Measurements from ENCODE around the gene PTK6. TPM values are rescaled to one million over a fixed set of nuclear protein-coding genes. Genes with fewer than 3 reads are reported as not detected.
A peak's percentile ranks its signal among the peaks of the same experiment; 100 is the strongest.

PTK6 gene
- total RNA-seq, 1 experiment from 2014 or later: 6.7 TPM

GRCh38 chr20:63501818-63502670 lies 35.1 kb downstream of the PTK6 start:
- Histone ChIP-seq H3K4me1 (ENCODE audit: control insufficient read depth in 1 of 2, insufficient read depth in 2 of 2, low read length in 2 of 2) (peaks cover 17 to 34% of the 10 kb centered on the region in 2 experiments), H3K4me3 (replicated peaks in 1 of 2; ENCODE audit: low read depth in 1 of 2, low read length in 2 of 2) (no peak overlapping the region), H3K4me2 (ENCODE audit: low read length) (peak overlapping the region; percentile 66), H3K9me3 (ENCODE audit: control insufficient read depth in 1 of 2, insufficient read depth in 1 of 2, low read depth in 1 of 2, low read length in 2 of 2) (no peaks in the 10 kb centered on the region; a peak in 1 of 4 replicates), H3K27ac (ENCODE audit: low read depth, low read length) (peak overlapping the region; percentile 20; the same call in 1 of the 2 replicates), H4K20me1 (ENCODE audit: insufficient read depth) (no peaks in the 10 kb centered on the region), H3K27me3 (ENCODE audit: insufficient read depth, low read length) (no peaks in the 10 kb centered on the region), H3K79me2 (ENCODE audit: insufficient read depth, low read length) (peaks cover 16% of the 10 kb centered on the region), H3K36me3 (ENCODE audit: control insufficient read depth in 1 of 2, insufficient read depth in 2 of 2, low read length in 2 of 2) (peaks cover 0 to under 1% of the 10 kb centered on the region in 2 experiments; a peak in 1 of 4 replicates), H2AFZ (ENCODE audit: low read depth, low read length, poor library complexity, severe bottlenecking) (peak overlapping the region; percentile 35), H3K9ac (ENCODE audit: low read length) (peak overlapping the region; percentile 7; the same call in 1 of the 2 replicates), H3K9me2 (ENCODE audit: insufficient read depth) (no peaks in the 10 kb centered on the region)
- TF ChIP-seq POLR2AphosphoS5 (IDR thresholded peaks at IDR 0.05; ENCODE audit: low read depth, low read length) (peak; percentile 21; the same call in 1 of the 2 replicates), ZFX (IDR thresholded peaks at IDR 0.05) (no peak), JUND (IDR thresholded peaks at IDR 0.05) (no peak), ATF3 (IDR thresholded peaks at IDR 0.05) (no peak), POLR2A (IDR thresholded peaks at IDR 0.05; ENCODE audit: borderline replicate concordance, extremely low read depth, insufficient read depth, insufficient read length) (no peak), EGR1 (IDR thresholded peaks at IDR 0.05; ENCODE audit: low read depth) (no peak), SRF (IDR thresholded peaks at IDR 0.05; ENCODE audit: low read depth) (no peak)
- TF ChIP-seq, protein P1, sequence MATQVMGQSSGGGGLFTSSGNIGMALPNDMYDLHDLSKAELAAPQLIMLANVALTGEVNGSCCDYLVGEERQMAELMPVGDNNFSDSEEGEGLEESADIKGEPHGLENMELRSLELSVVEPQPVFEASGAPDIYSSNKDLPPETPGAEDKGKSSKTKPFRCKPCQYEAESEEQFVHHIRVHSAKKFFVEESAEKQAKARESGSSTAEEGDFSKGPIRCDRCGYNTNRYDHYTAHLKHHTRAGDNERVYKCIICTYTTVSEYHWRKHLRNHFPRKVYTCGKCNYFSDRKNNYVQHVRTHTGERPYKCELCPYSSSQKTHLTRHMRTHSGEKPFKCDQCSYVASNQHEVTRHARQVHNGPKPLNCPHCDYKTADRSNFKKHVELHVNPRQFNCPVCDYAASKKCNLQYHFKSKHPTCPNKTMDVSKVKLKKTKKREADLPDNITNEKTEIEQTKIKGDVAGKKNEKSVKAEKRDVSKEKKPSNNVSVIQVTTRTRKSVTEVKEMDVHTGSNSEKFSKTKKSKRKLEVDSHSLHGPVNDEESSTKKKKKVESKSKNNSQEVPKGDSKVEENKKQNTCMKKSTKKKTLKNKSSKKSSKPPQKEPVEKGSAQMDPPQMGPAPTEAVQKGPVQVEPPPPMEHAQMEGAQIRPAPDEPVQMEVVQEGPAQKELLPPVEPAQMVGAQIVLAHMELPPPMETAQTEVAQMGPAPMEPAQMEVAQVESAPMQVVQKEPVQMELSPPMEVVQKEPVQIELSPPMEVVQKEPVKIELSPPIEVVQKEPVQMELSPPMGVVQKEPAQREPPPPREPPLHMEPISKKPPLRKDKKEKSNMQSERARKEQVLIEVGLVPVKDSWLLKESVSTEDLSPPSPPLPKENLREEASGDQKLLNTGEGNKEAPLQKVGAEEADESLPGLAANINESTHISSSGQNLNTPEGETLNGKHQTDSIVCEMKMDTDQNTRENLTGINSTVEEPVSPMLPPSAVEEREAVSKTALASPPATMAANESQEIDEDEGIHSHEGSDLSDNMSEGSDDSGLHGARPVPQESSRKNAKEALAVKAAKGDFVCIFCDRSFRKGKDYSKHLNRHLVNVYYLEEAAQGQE (IDR thresholded peaks at IDR 0.05; ENCODE audit: low read depth): no peak
- intact Hi-C loops (cut with micrococcal nuclease): no loop called here
- DNase-seq (ENCODE audit: low read depth, low spot score) (no peak), ATAC-seq (peak; percentile 41)
- ChIA-PET RAD21 (ENCODE audit: low non-redundant PET in 1 of 2, low total read pairs in 2 of 2, uncharacterized antibody in 2 of 2, unreplicated experiment in 2 of 2) (no interaction called here), POLR2A (interaction anchor here (0.6 kb wide), 1 partner anchor 33 kb away, joined by 5 read pairs; no protein-coding TSS in a partner anchor), CTCF (interaction anchor here (1.3 kb wide), 1 partner anchor 18 kb away, joined by 4 read pairs; the partner anchor contains the start of gene PPDPF)
- no TSS peak for BruUV-seq (replicated peaks)

Measured in HCT116 (cell line).